ENCODE data around the gene GLRX3.
A peak's percentile ranks its signal among the peaks of the same experiment; 100 is the strongest.

Gene GLRX3

DNA sequence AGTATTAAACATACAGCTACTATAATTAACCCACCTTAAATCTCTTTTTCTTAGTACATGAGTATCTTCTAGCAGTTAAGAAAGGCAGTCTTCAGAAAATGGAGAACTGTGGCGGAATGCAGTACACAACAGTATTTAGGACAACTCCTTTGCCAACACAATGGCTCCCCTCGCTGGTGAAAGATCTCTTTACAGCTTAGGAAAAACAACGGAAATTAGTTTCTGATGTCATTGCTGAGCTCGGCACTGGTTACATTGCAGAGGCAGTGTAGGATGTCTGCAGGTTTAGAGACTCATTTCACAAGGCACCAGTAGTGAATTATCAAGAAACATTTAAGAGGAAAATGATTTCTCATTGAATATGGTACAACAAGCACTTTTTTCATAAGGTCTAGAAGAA, 43.4 kb downstream of the GLRX3 start:
- Mint-ChIP-seq H3K4me3 (no peak overlapping the region), H3K4me1 (peaks cover 4% of the 10 kb centered on the region), H3K27ac (no peak overlapping the region), H3K27me3 (ENCODE audit: low read depth, poor library complexity) (no peaks in the 10 kb centered on the region), H3K9me3 (no peaks in the 10 kb centered on the region), H3K36me3 (ENCODE audit: low read depth) (peaks cover 67% of the 10 kb centered on the region)
- no peak for DNase-seq
- TF ChIP-seq, protein P1, sequence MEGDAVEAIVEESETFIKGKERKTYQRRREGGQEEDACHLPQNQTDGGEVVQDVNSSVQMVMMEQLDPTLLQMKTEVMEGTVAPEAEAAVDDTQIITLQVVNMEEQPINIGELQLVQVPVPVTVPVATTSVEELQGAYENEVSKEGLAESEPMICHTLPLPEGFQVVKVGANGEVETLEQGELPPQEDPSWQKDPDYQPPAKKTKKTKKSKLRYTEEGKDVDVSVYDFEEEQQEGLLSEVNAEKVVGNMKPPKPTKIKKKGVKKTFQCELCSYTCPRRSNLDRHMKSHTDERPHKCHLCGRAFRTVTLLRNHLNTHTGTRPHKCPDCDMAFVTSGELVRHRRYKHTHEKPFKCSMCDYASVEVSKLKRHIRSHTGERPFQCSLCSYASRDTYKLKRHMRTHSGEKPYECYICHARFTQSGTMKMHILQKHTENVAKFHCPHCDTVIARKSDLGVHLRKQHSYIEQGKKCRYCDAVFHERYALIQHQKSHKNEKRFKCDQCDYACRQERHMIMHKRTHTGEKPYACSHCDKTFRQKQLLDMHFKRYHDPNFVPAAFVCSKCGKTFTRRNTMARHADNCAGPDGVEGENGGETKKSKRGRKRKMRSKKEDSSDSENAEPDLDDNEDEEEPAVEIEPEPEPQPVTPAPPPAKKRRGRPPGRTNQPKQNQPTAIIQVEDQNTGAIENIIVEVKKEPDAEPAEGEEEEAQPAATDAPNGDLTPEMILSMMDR (IDR thresholded peaks at IDR 0.05), result peak; percentile 57

- Mint-ChIP-seq H3K27ac (no peak overlapping the region), H3K4me1 (peaks cover 9% of the 10 kb centered on the region), H3K9me3 (no peaks in the 10 kb centered on the region), H3K27me3 (ENCODE audit: low read depth, poor library complexity) (peaks cover 4% of the 10 kb centered on the region), H3K36me3 (ENCODE audit: low read depth) (peaks cover 67% of the 10 kb centered on the region), H3K4me3 (no peak overlapping the region)
- TF ChIP-seq, protein P1 (IDR thresholded peaks at IDR 0.05), result no peak
- DNase-seq, result no peak
These were observed 44.2 kb downstream of the GLRX3 start for GRCh38 chr10:130180416-130180815.

DNA sequence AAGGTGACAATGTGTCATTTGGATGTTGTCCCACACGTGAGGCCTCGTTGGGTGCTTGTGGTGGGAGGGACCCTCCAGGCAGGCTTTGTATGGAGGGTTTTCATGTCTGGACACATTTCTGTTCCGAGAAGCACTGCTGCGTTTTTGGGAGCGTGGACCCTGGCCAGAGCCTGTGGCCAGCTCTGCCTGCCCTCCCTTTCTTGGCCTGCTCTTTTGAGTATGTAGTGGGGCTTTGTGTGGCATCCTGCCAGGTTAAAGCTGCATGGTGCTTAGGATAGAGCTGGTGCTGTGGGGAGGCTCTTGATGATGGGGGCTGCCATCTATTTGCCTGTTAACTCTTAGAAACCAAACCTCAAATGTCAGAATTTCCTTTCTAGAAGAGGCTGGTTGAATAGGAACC, 45.7 kb downstream of the GLRX3 start:
- Mint-ChIP-seq H3K27me3 (ENCODE audit: low read depth, poor library complexity) (peaks cover 4% of the 10 kb centered on the region), H3K4me1 (peaks cover 16% of the 10 kb centered on the region), H3K36me3 (ENCODE audit: low read depth) (peaks cover 71% of the 10 kb centered on the region), H3K27ac (no peak overlapping the region), H3K9me3 (no peaks in the 10 kb centered on the region), H3K4me3 (no peak overlapping the region)
- no peak for DNase-seq
- TF ChIP-seq, protein P1 (IDR thresholded peaks at IDR 0.05), result no peak

- Mint-ChIP-seq H3K4me1 (peaks cover 12% of the 10 kb centered on the region), H3K4me3 (no peak overlapping the region), H3K27me3 (ENCODE audit: low read depth, poor library complexity) (peaks cover 7% of the 10 kb centered on the region), H3K9me3 (no peaks in the 10 kb centered on the region), H3K27ac (peak overlapping the region; percentile 75), H3K36me3 (ENCODE audit: low read depth) (peaks cover 60% of the 10 kb centered on the region)
- TF ChIP-seq, protein P1 (IDR thresholded peaks at IDR 0.05), result no peak
- DNase-seq, result no peak
These were observed 49.4 kb downstream of the GLRX3 start for GRCh38 chr10:130185591-130185990.

DNA sequence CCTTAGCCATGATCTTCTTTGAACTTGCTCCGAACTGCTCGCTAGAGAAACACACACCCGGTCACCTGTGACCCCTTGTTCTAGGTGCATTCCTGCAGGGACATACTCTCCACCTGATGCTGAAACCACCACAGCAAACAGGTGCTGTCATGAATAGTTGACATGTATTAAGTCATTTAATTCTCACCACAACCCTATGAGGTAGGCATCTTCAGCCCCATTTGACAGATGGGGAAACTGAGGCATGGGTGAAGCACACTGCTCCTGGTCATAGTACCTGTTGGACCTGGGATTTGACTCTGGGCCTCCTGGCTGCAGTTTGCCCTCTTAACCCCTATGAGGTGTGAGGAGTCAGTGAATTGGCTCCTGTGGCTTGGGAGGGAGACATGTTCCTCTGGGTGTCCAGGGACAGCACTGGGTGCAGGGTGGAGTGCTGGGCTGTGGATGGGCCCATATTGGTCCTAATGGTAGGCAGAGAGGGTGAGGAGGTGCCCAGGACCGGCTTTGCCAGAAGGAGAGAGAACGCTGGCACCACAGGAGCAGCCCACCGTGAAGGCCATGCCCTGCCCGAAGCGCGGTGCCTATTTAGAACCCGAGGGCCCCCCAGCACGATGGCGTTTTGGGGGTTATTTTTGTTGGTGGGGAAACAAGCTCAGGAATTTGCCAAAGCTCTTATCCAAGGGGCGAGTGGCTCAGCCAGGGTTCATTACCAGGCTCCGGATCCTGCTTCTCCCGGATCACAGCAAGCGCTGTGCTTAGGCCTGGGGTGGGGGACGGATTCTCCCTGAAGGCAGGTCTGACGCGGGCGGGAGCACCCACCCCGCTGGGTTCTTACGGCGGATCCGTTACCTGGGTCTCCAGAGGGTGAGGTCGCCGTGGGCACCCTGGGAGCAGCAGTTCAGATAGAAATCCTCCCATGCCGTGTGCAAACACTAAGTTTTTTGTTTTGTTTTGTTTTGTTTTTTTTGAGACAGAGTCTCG, 52.3 kb downstream of the GLRX3 start:
- Mint-ChIP-seq H3K4me3 (no peak overlapping the region), H3K27me3 (ENCODE audit: low read depth, poor library complexity) (peaks cover 7% of the 10 kb centered on the region), H3K9me3 (no peaks in the 10 kb centered on the region), H3K36me3 (ENCODE audit: low read depth) (peaks cover 39% of the 10 kb centered on the region), H3K4me1 (peaks cover 23% of the 10 kb centered on the region), H3K27ac (no peak overlapping the region)
- TF ChIP-seq, protein P1 (IDR thresholded peaks at IDR 0.05), result no peak
- no peak for DNase-seq
